SH-SY5Y (cell line): ENCODE measurements around the gene PWWP2A.

ENCODE experiments used
- GATA2 ChIP-seq: IDR thresholded peaks from 2 replicates; pipeline ENCODE4 v1.6.1; 2011; ENCODE audit warnings: mild to moderate bottlenecking, low read depth, low read length
- GATA3 ChIP-seq: IDR thresholded peaks from 2 replicates; pipeline ENCODE4 v1.6.1; 2011; ENCODE audit warnings: low read depth, mild to moderate bottlenecking, low read length, moderate library complexity

DNA sequence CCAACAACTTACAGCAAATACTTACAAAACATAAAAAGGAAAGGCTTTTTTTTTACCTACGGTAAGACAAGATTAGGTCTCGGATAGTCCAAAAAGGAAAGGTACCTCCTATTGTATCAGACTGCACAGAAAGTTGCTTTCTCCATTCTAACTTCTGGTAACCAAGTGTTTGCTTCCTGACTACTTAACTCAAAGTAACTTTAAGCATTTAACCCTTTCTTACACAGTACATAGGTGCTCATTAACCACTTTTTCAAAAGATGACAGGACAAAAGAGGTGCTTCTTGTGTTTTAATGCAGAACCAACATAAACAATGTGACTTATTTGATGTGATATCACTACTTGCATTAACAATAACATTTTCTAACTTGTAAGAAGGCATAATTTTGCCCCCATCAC lies 23.1 kb downstream of the PWWP2A start:
- no peak for TF ChIP-seq GATA3
- TF ChIP-seq GATA2: no peak
